ENCODE results near the gene NHLRC2.

NHLRC2 gene

GRCh38 chr10:113865901-113866300 lies 11.4 kb downstream of the NHLRC2 start:
- DNase-seq: no peak

- no peak for DNase-seq
Observed at GRCh38 chr10:113866551-113867394, 12.3 kb downstream of the NHLRC2 start.

GRCh38 chr10:113867904-113868303 lies 13.4 kb downstream of the NHLRC2 start:
- DNase-seq: no peak

- DNase-seq: no peak
Observed at GRCh38 chr10:113869789-113870188, 15.3 kb downstream of the NHLRC2 start.

GRCh38 chr10:113872139-113873030 lies 17.9 kb downstream of the NHLRC2 start:
- no peak for DNase-seq

- DNase-seq: no peak
Observed at GRCh38 chr10:113875212-113875611, 20.8 kb downstream of the NHLRC2 start.

- DNase-seq: no peak
Observed at GRCh38 chr10:113876461-113876860, 22.0 kb downstream of the NHLRC2 start.

GRCh38 chr10:113879691-113880090 lies 25.2 kb downstream of the NHLRC2 start:
- DNase-seq: no peak

GRCh38 chr10:113880236-113880635 lies 25.8 kb downstream of the NHLRC2 start:
- no peak for DNase-seq

GRCh38 chr10:113882240-113882639 lies 27.8 kb downstream of the NHLRC2 start:
- no peak for DNase-seq

- no peak for DNase-seq
Observed at GRCh38 chr10:113889911-113890310, 35.5 kb downstream of the NHLRC2 start.

- no peak for DNase-seq
Observed at GRCh38 chr10:113890769-113891168, 36.3 kb downstream of the NHLRC2 start.

GRCh38 chr10:113891476-113891875 lies 37.0 kb downstream of the NHLRC2 start:
- DNase-seq: no peak

GRCh38 chr10:113893570-113893969 lies 39.1 kb downstream of the NHLRC2 start:
- no peak for DNase-seq

- no peak for DNase-seq
Observed at GRCh38 chr10:113894581-113894980, 40.1 kb downstream of the NHLRC2 start.

GRCh38 chr10:113895018-113895417 lies 40.6 kb downstream of the NHLRC2 start:
- DNase-seq: no peak

- no peak for DNase-seq
Observed at GRCh38 chr10:113897693-113898618, 43.5 kb downstream of the NHLRC2 start.

- DNase-seq: no peak
Observed at GRCh38 chr10:113899952-113900598, 45.6 kb downstream of the NHLRC2 start.

GRCh38 chr10:113905756-113906155 lies 51.3 kb downstream of the NHLRC2 start:
- DNase-seq: no peak

GRCh38 chr10:113907166-113907565 lies 52.7 kb downstream of the NHLRC2 start:
- no peak for DNase-seq

GRCh38 chr10:113908236-113908635 lies 53.8 kb downstream of the NHLRC2 start:
- no peak for DNase-seq

- no peak for DNase-seq
Observed at GRCh38 chr10:113911113-113911512, 56.7 kb downstream of the NHLRC2 start.
